ENCODE measurements around the gene RBM12.

DNA sequence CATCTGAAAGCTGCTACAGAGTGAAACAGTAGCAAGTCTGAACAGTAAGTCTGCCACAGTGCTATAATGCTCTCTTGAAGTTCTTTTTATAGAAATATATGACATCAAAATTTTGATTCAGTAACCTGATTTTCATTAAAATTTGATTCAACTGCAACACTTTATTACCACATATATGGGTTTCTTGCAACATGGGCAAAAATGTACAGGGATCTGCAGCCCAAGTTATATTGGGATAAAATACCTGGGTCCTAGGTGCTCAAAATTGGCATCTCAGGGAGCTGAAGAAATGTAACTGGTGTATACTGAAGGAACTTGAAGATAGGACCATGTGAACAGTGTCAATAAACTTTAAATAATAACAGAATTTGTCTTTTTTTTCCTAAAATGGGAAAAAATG, 45.3 kb upstream of the RBM12 start:
- TF ChIP-seq CTCF (conservative IDR thresholded peaks at IDR 0.05; ENCODE audit: low read length) (no peak), EZH2phosphoT487 (IDR thresholded peaks at IDR 0.05; ENCODE audit: borderline replicate concordance) (no peak)
